WTC11 (cell line): ENCODE measurements around the gene UTP14C.

Experiments
- CTCF ChIP-seq: fragments of 200-600 bp; IDR thresholded peaks from 2 replicates; pipeline ENCODE4 v1.8.0; 2022; ENCODE audit warnings: antibody characterized with exemption
- NR2C2 ChIP-seq: sonication (generic); formaldehyde crosslinking; IDR thresholded peaks from 2 replicates; pipeline ENCODE4 v1.8.0; 2022; ENCODE audit warnings: mild to moderate bottlenecking, missing genetic modification reagents
- RELA ChIP-seq: sonication (generic); formaldehyde crosslinking; IDR thresholded peaks from 2 replicates; pipeline ENCODE4 v1.8.1; 2022; ENCODE audit warnings: missing genetic modification reagents, mild to moderate bottlenecking, borderline replicate concordance
- SMAD3 ChIP-seq: sonication (generic); formaldehyde crosslinking; IDR thresholded peaks from 2 replicates; pipeline ENCODE4 v1.8.0; 2022; ENCODE audit warnings: missing genetic modification reagents, mild to moderate bottlenecking, borderline replicate concordance
- TEAD1 ChIP-seq: sonication (generic); formaldehyde crosslinking; IDR thresholded peaks from 2 replicates; pipeline ENCODE4 v1.8.0; 2022; ENCODE audit warnings: mild to moderate bottlenecking, missing genetic modification reagents
- TEAD4 ChIP-seq: sonication (generic); formaldehyde crosslinking; IDR thresholded peaks from 2 replicates; pipeline ENCODE4 v1.8.0; 2022; ENCODE audit warnings: mild to moderate bottlenecking, missing genetic modification reagents
- ZBTB21 ChIP-seq: sonication (generic); formaldehyde crosslinking; IDR thresholded peaks from 2 replicates; pipeline ENCODE4 v1.8.1; 2023; ENCODE audit warnings: mild to moderate bottlenecking, missing genetic modification reagents, borderline replicate concordance
- ZBTB43 ChIP-seq: sonication (generic); formaldehyde crosslinking; IDR thresholded peaks from 2 replicates; pipeline ENCODE4 v1.8.1; 2023; ENCODE audit warnings: mild to moderate bottlenecking, missing genetic modification reagents
- ZNF232 ChIP-seq: sonication (generic); formaldehyde crosslinking; IDR thresholded peaks from 2 replicates; pipeline ENCODE4 v1.8.0; 2022; ENCODE audit warnings: mild to moderate bottlenecking, missing genetic modification reagents
- ZNF416 ChIP-seq: fragments of 250-450 bp; sonication (Bioruptor Pico); IDR thresholded peaks from 2 replicates; pipeline ENCODE4 v1.9.0; 2021; ENCODE audit warnings: mild to moderate bottlenecking, inconsistent platforms
- TF ChIP-seq, protein P1 (sequence below): fragments of 250-450 bp; sonication (Bioruptor Pico); IDR thresholded peaks from 2 replicates; pipeline ENCODE4 v1.9.0; 2021; ENCODE audit warnings: moderate library complexity, mild to moderate bottlenecking, inconsistent platforms, borderline replicate concordance
- TF ChIP-seq, protein P2 (sequence below): sonication (generic); formaldehyde crosslinking; IDR thresholded peaks from 2 replicates; pipeline ENCODE4 v1.8.1; 2023; ENCODE audit warnings: mild to moderate bottlenecking, missing genetic modification reagents, moderate library complexity
- TF ChIP-seq, protein P3 (sequence below): sonication (generic); formaldehyde crosslinking; IDR thresholded peaks from 2 replicates; pipeline ENCODE4 v1.8.1; 2023; ENCODE audit warnings: mild to moderate bottlenecking, missing genetic modification reagents, moderate library complexity
- TF ChIP-seq, protein P4 (sequence below): sonication (generic); formaldehyde crosslinking; IDR thresholded peaks from 2 replicates; pipeline ENCODE4 v1.8.0; 2022; ENCODE audit warnings: mild to moderate bottlenecking, missing genetic modification reagents

DNA sequence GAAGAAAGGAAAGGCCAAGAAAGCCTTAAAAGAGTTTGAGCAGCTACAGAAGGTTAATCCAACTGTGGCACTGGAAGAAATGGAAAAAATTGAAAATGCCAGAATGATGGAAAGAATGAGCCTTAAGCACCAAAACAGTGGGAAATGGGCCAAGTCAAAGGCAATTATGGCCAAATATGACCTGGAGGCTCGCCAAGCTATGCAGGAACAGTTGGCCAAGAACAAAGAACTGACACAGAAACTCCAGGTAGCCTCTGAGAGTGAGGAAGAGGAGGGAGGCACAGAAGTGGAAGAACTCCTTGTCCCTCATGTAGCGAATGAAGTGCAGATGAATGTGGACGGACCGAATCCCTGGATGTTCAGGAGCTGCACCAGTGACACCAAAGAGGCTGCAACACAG lies 5.1 kb downstream of the UTP14C start:
- TF ChIP-seq, protein P1, sequence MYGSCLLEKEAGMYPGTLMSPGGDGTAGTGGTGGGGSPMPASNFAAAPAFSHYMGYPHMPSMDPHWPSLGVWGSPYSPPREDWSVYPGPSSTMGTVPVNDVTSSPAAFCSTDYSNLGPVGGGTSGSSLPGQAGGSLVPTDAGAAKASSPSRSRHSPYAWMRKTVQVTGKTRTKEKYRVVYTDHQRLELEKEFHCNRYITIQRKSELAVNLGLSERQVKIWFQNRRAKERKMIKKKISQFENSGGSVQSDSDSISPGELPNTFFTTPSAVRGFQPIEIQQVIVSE (CRISPR knock-in tag) = no peak
- no peak for TF ChIP-seq CTCF
- TF ChIP-seq ZNF416 = no peak
- TF ChIP-seq SMAD3 (CRISPR knock-in tag) = no peak
- TF ChIP-seq, protein P2, sequence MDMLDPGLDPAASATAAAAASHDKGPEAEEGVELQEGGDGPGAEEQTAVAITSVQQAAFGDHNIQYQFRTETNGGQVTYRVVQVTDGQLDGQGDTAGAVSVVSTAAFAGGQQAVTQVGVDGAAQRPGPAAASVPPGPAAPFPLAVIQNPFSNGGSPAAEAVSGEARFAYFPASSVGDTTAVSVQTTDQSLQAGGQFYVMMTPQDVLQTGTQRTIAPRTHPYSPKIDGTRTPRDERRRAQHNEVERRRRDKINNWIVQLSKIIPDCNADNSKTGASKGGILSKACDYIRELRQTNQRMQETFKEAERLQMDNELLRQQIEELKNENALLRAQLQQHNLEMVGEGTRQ (CRISPR knock-in tag) = no peak
- no peak for TF ChIP-seq ZBTB21 (CRISPR knock-in tag)
- no peak for TF ChIP-seq RELA (CRISPR knock-in tag)
- TF ChIP-seq, protein P3, sequence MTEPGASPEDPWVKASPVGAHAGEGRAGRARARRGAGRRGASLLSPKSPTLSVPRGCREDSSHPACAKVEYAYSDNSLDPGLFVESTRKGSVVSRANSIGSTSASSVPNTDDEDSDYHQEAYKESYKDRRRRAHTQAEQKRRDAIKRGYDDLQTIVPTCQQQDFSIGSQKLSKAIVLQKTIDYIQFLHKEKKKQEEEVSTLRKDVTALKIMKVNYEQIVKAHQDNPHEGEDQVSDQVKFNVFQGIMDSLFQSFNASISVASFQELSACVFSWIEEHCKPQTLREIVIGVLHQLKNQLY (CRISPR knock-in tag) = no peak
- no peak for TF ChIP-seq ZBTB43 (CRISPR knock-in tag)
- TF ChIP-seq, protein P4, sequence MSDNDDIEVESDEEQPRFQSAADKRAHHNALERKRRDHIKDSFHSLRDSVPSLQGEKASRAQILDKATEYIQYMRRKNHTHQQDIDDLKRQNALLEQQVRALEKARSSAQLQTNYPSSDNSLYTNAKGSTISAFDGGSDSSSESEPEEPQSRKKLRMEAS (CRISPR knock-in tag) = no peak
- TF ChIP-seq NR2C2 (CRISPR knock-in tag) = no peak
- no peak for TF ChIP-seq ZNF232 (CRISPR knock-in tag)
- no peak for TF ChIP-seq TEAD4 (CRISPR knock-in tag)
- no peak for TF ChIP-seq TEAD1
